Muscle layer of colon (tissue), 2 donors: ENCODE measurements around the gene NDUFB3.
A peak's percentile ranks its signal among the peaks of the same experiment; 100 is the strongest.
"Not testable (repeated sequence)": the region's sequence is repeated elsewhere in the genome, so short reads cannot be mapped to it uniquely, and the experiment has no call there.

ENCODE experiments used
- H3K27ac ChIP-seq: one replicate; pipeline ENCODE4 v1.7.0; 2013; ENCODE audit warnings: low read depth, mild to moderate bottlenecking, low read length, moderate library complexity
- H3K27me3 ChIP-seq, 2 donors: one replicate each; pipeline ENCODE4 v1.7.0; 2013; ENCODE audit warnings: low read length in 2 of 2, mild to moderate bottlenecking in 2 of 2; ENCODE audit not compliant: insufficient read depth in 2 of 2, control insufficient read depth in 1 of 2
- H3K36me3 ChIP-seq: one replicate; pipeline ENCODE4 v1.7.0; 2013; ENCODE audit warnings: mild to moderate bottlenecking, low read length; ENCODE audit not compliant: insufficient read depth
- H3K4me1 ChIP-seq: one replicate; pipeline ENCODE4 v1.7.0; 2013; ENCODE audit warnings: mild to moderate bottlenecking, low read length; ENCODE audit not compliant: insufficient read depth
- H3K4me3 ChIP-seq, 2 donors: one replicate each; pipeline ENCODE4 v1.7.0; 2013; ENCODE audit warnings: low read length in 2 of 2, low read depth in 1 of 2, mild to moderate bottlenecking in 1 of 2, moderate library complexity in 1 of 2
- H3K9ac ChIP-seq: one replicate; pipeline ENCODE4 v1.7.0; 2013; ENCODE audit warnings: low read length
- H3K9me3 ChIP-seq: one replicate; pipeline ENCODE4 v1.7.0; 2013; ENCODE audit warnings: mild to moderate bottlenecking, low read length
- donor health status: abdominal sarcoma.
- donor health status: Adenocarcinoma of cecum.

Gene NDUFB3

DNA sequence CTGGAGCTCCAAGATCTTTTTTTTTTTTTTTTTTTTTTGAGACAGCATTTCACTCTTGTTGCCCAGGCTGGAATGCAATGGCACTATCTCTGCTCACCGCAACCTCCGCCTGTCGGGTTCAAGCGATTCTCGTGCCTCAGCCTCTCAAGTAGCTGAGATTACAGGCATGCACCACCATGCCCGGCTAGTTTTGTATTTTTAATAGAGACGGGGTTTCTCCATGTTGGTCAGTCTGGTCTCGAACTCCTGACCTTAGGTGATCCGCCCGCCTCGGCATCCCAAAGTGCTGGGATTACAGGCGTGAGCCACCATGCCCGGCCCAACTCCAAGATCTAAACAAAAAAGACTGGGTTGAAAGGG is 45.9 kb downstream of the NDUFB3 start:
- peak overlapping the region; percentile 92 for H3K27ac ChIP-seq
- peak overlapping the region; percentile 72 to 79 for H3K4me3 ChIP-seq
- not testable (repeated sequence) for H3K27me3 ChIP-seq, H3K9me3 ChIP-seq, H3K36me3 ChIP-seq
- peak overlapping the region; percentile 88 for H3K9ac ChIP-seq
- peaks cover 17% of the 10 kb centered on the region for H3K4me1 ChIP-seq

DNA sequence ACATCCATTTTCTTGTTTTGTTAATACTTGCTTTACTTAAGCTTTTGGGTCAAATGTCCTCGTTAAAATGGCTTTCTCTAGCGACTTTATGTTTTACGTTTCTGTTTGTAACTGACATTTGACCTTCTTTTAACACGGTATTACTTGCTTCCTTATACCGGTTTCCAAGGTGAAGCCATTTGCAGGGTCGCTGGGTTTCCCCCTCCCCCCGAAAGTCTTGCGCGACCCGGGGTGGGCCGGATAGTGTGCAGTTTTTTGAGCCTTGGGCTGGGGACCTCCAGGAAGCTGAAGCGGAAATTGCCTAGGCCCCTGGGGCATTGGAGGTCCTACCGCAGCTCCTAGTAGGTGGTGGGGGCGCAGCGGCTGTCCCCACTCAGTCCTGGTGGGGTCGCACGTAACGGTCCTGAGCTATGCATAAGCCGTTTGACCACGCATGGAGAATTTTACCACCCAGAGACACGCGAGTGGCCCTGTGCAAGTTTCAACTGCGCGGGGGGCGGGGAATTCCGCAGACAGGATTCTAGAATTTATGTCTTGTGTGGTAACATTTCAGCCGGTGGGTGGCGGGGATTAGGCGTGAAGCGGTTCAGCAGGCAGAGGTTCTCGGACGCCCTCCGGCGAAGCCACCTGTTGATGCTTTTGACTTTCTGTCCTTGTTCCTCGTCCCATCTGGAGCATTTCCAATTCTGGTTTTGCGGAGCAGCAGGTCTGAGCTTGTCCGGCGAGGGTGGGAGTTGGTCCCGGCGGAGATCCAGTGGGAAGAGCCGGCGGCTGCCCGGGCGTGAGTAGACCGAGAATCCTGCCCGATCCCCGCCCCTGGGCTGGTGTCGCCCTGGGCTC is 46.5 kb downstream of the NDUFB3 start:
- H3K9me3 ChIP-seq = no peaks in the 10 kb centered on the region
- H3K4me3 ChIP-seq = peak overlapping the region; percentile 72 to 79
- peaks cover 17% of the 10 kb centered on the region for H3K4me1 ChIP-seq
- H3K9ac ChIP-seq = peak overlapping the region; percentile 88
- no peaks in the 10 kb centered on the region for H3K27me3 ChIP-seq
- no peaks in the 10 kb centered on the region for H3K36me3 ChIP-seq
- peak overlapping the region; percentile 92 for H3K27ac ChIP-seq

DNA sequence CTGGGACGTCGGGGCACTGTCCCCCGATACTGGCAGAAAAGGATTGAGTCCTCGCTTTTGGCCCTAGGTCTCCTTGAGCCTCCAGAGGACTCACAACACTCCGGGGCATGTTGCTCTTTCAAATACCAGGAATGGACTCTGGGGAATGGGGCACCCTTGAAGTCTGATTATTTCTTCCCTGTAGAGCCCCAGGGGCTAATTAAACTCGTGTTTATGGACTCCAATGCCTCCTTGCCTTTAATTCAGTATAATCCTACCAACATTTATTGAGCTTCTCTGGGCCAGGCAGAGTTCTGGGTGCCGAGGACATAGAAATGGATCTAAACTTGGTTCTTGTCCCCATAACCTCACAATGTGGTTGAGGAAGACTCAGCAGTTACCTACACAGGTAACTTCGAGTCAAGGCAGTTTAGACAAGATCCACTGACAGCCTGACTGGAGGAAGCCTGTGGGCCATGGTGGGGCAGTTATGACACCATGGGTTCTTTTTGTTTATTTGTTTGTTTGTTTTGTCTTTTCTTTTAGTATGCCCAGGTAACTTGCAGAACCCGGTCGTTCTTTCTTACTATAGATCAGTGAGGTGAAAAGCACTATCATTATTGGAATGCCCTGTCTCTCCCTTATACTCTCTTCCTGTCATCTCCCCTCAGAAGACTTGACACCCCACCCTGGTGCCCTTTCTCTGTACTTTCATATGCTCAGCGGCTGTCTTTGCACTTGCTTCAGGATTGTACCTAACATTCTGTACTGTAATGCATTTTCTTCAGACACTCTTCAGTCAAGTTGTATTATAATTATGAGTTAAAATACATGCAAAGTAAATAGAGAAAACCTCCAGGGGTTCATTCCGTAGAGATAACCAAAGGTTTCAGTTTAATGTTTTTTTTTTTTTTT is 47.4 kb downstream of the NDUFB3 start:
- no peaks in the 10 kb centered on the region for H3K27me3 ChIP-seq
- peaks cover 23% of the 10 kb centered on the region for H3K4me1 ChIP-seq
- peak overlapping the region; percentile 92 for H3K27ac ChIP-seq
- peak overlapping the region; percentile 88 for H3K9ac ChIP-seq
- H3K36me3 ChIP-seq = no peaks in the 10 kb centered on the region
- H3K9me3 ChIP-seq = no peaks in the 10 kb centered on the region
- H3K4me3 ChIP-seq = peak overlapping the region; percentile 72 to 79

GRCh38 chr2:201122276-201122675 is 50.5 kb downstream of the NDUFB3 start:
- no peaks in the 10 kb centered on the region for H3K36me3 ChIP-seq
- no peaks in the 10 kb centered on the region for H3K9me3 ChIP-seq
- H3K4me3 ChIP-seq = no peak overlapping the region
- H3K9ac ChIP-seq = no peak overlapping the region
- H3K27me3 ChIP-seq = no peaks in the 10 kb centered on the region
- peaks cover 42% of the 10 kb centered on the region for H3K4me1 ChIP-seq
- no peak overlapping the region for H3K27ac ChIP-seq

DNA sequence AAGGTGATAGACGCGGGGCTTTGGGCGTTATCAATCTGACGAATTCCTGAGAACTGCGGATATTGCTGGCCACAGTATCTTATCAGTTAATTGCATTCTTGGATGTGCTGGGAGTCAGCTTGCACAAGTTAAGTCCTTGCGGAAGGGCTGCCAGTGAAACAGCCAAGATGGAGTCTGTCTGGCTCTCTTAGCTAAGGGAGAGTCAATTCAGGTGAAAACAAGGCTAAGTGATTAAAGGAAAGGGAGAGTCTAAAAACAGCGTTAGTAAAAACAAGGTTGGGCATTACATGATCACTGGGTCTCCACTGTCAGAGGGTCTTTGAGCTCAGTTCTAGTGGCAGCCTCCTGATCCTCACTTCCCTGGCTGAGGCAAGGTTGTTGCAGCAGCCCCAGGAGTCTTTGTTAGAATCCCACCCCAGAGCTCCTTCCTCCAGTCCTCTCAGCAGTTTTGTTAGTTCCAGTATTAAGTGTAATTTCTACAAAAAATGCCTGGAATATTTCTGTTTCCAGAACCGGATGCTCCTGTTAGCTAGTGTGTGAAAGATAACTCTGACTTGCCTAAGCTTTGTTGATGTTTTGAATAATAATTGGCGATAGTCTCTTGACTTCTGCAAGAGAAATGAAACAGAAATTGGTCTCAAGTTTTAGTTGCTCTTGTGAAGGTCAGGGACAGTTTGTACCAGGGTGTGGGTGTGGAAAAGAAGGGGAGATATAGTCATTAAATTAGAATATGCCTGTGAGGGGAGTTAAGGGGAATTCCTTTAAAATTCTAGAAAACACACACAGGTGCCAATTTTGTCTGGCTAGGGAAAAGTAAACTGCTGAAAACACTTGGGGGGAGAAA is 54.7 kb downstream of the NDUFB3 start:
- no peaks in the 10 kb centered on the region for H3K36me3 ChIP-seq
- no peaks in the 10 kb centered on the region for H3K27me3 ChIP-seq
- H3K4me3 ChIP-seq = no peak overlapping the region
- H3K9me3 ChIP-seq = no peaks in the 10 kb centered on the region
- H3K4me1 ChIP-seq = peaks cover 56% of the 10 kb centered on the region
- no peak overlapping the region for H3K9ac ChIP-seq
- H3K27ac ChIP-seq = peak overlapping the region; percentile 43

GRCh38 chr2:201127152-201127511 is 55.3 kb downstream of the NDUFB3 start:
- no peaks in the 10 kb centered on the region for H3K36me3 ChIP-seq
- H3K9ac ChIP-seq = no peak overlapping the region
- H3K27me3 ChIP-seq = no peaks in the 10 kb centered on the region
- no peak overlapping the region for H3K4me3 ChIP-seq
- H3K4me1 ChIP-seq = peaks cover 56% of the 10 kb centered on the region
- H3K27ac ChIP-seq = peak overlapping the region; percentile 43
- no peaks in the 10 kb centered on the region for H3K9me3 ChIP-seq

- H3K9ac ChIP-seq = no peak overlapping the region
- peak overlapping the region; percentile 43 for H3K27ac ChIP-seq
- no peaks in the 10 kb centered on the region for H3K36me3 ChIP-seq
- no peaks in the 10 kb centered on the region for H3K27me3 ChIP-seq
- H3K4me1 ChIP-seq = peaks cover 54% of the 10 kb centered on the region
- H3K9me3 ChIP-seq = no peaks in the 10 kb centered on the region
- no peak overlapping the region for H3K4me3 ChIP-seq
Measured at GRCh38 chr2:201127570-201127969, 55.8 kb downstream of the NDUFB3 start.

GRCh38 chr2:201128033-201128432 is 56.2 kb downstream of the NDUFB3 start:
- H3K27me3 ChIP-seq = no peaks in the 10 kb centered on the region
- H3K4me3 ChIP-seq = no peak overlapping the region
- no peaks in the 10 kb centered on the region for H3K9me3 ChIP-seq
- H3K27ac ChIP-seq = no peak overlapping the region
- H3K9ac ChIP-seq = no peak overlapping the region
- peaks cover 57% of the 10 kb centered on the region for H3K4me1 ChIP-seq
- peaks cover 3% of the 10 kb centered on the region for H3K36me3 ChIP-seq

GRCh38 chr2:201128933-201129505 is 57.2 kb downstream of the NDUFB3 start:
- H3K4me3 ChIP-seq = no peak overlapping the region
- H3K9me3 ChIP-seq = no peaks in the 10 kb centered on the region
- H3K27ac ChIP-seq = no peak overlapping the region
- peaks cover 52% of the 10 kb centered on the region for H3K4me1 ChIP-seq
- H3K36me3 ChIP-seq = peaks cover 7% of the 10 kb centered on the region
- peak overlapping the region; percentile 34 for H3K9ac ChIP-seq
- no peaks in the 10 kb centered on the region for H3K27me3 ChIP-seq

GRCh38 chr2:201130524-201131186 is 58.9 kb downstream of the NDUFB3 start:
- H3K4me3 ChIP-seq = no peak overlapping the region
- H3K27ac ChIP-seq = no peak overlapping the region
- peaks cover 42% of the 10 kb centered on the region for H3K4me1 ChIP-seq
- H3K9me3 ChIP-seq = no peaks in the 10 kb centered on the region
- no peak overlapping the region for H3K9ac ChIP-seq
- peaks cover 15% of the 10 kb centered on the region for H3K36me3 ChIP-seq
- no peaks in the 10 kb centered on the region for H3K27me3 ChIP-seq
